ENCODE measurements around the gene CCDC14.

DNA sequence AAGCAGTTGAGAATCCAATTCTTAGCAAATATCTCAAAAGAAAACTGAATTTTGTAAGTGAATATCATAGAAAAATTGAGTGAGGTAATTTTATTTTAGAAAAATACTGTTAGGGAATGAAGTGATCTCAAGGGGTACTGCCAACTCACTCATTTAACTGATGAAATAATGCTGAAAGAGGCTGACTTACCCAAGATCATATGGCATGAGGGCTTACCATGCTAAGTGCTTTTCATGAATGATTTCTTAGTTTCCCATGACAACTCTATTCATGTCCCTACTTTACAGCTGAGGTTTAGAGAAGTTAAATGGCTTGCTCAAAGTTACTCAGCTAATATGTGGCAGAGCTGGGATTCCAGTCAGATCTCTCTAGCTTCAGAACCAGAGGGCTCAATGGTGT lies 30.6 kb downstream of the CCDC14 start:
- no peak for TF ChIP-seq POLR2A (IDR thresholded peaks at IDR 0.05)
- TF ChIP-seq, protein P1, sequence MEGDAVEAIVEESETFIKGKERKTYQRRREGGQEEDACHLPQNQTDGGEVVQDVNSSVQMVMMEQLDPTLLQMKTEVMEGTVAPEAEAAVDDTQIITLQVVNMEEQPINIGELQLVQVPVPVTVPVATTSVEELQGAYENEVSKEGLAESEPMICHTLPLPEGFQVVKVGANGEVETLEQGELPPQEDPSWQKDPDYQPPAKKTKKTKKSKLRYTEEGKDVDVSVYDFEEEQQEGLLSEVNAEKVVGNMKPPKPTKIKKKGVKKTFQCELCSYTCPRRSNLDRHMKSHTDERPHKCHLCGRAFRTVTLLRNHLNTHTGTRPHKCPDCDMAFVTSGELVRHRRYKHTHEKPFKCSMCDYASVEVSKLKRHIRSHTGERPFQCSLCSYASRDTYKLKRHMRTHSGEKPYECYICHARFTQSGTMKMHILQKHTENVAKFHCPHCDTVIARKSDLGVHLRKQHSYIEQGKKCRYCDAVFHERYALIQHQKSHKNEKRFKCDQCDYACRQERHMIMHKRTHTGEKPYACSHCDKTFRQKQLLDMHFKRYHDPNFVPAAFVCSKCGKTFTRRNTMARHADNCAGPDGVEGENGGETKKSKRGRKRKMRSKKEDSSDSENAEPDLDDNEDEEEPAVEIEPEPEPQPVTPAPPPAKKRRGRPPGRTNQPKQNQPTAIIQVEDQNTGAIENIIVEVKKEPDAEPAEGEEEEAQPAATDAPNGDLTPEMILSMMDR (IDR thresholded peaks at IDR 0.05) = no peak

Data from heart left ventricle (tissue), 13 donors.